Type B pancreatic cell (in vitro differentiated cells): ENCODE results near the gene USP47. TPM values are rescaled to one million over a fixed set of nuclear protein-coding genes. Genes with fewer than 3 reads are reported as not detected.

Source experiments
- DNase-seq: peaks from one replicate; pipeline ENCODE4 v3.0.0; 2021; ENCODE audit warnings: mixed read lengths; ENCODE audit not compliant: unreplicated experiment; ENCODE audit errors: extremely low spot score
- H3K27ac Mint-ChIP-seq: 2 replicates; pipeline ENCODE4 v1.8.0; 2021; ENCODE audit warnings: mild to moderate bottlenecking, mixed read lengths
- H3K27me3 Mint-ChIP-seq: 2 replicates; pipeline ENCODE4 v1.8.0; 2021; ENCODE audit warnings: mixed read lengths
- H3K36me3 Mint-ChIP-seq: 2 replicates; pipeline ENCODE4 v1.8.0; 2021; ENCODE audit warnings: mixed read lengths
- H3K4me1 Mint-ChIP-seq: one replicate; pipeline ENCODE4 v1.8.0; 2021; ENCODE audit warnings: mixed read lengths; ENCODE audit not compliant: unreplicated experiment
- H3K4me3 Mint-ChIP-seq: 2 replicates; pipeline ENCODE4 v1.8.0; 2021; ENCODE audit warnings: mild to moderate bottlenecking, mixed read lengths
- H3K9me3 Mint-ChIP-seq: 2 replicates; pipeline ENCODE4 v1.8.0; 2021; ENCODE audit warnings: mixed read lengths
- CTCF ChIP-seq: fragments of 200-600 bp; sonication (generic); conservative IDR thresholded peaks from 2 replicates; pipeline ENCODE4 v1.5.0; 2021; ENCODE audit warnings: antibody characterized with exemption, mild to moderate bottlenecking
- total RNA-seq: library from RNA; stranded (reverse); gene quantifications from 2 replicates; pipeline ENCODE4 v1.2.1, GENCODE V29; 2021; ENCODE audit warnings: low replicate concordance

USP47 gene
- total RNA-seq, 1 donor from 2014 or later, result 54.4 TPM

GRCh38 chr11:11956006-11956405, 114.2 kb downstream of the USP47 start:
- H3K36me3 Mint-ChIP-seq, result peaks cover 33% of the 10 kb centered on the region
- no peak overlapping the region for H3K27ac Mint-ChIP-seq
- no peak overlapping the region for H3K4me3 Mint-ChIP-seq
- H3K9me3 Mint-ChIP-seq, result no peaks in the 10 kb centered on the region
- TF ChIP-seq CTCF, result no peak
- no peaks in the 10 kb centered on the region for H3K27me3 Mint-ChIP-seq
- peaks cover 6% of the 10 kb centered on the region for H3K4me1 Mint-ChIP-seq
- DNase-seq, result no peak

GRCh38 chr11:11958403-11959231, 116.8 kb downstream of the USP47 start:
- Mint-ChIP-seq H3K4me1 (peaks cover 13% of the 10 kb centered on the region), H3K36me3 (peaks cover 25% of the 10 kb centered on the region)
- no peak for TF ChIP-seq CTCF

GRCh38 chr11:11959601-11960000, 117.8 kb downstream of the USP47 start:
- H3K27me3 Mint-ChIP-seq, result no peaks in the 10 kb centered on the region
- H3K36me3 Mint-ChIP-seq, result peaks cover 21% of the 10 kb centered on the region
- H3K27ac Mint-ChIP-seq, result no peak overlapping the region

More at GRCh38 chr11:11958403-11959231, 116.8 kb downstream of the USP47 start:
- H3K27me3 Mint-ChIP-seq, result no peaks in the 10 kb centered on the region
- DNase-seq, result no peak
- H3K27ac Mint-ChIP-seq, result no peak overlapping the region
- H3K4me3 Mint-ChIP-seq, result no peak overlapping the region
- no peaks in the 10 kb centered on the region for H3K9me3 Mint-ChIP-seq

GRCh38 chr11:11960687-11961086, 118.9 kb downstream of the USP47 start:
- Mint-ChIP-seq H3K27ac (no peak overlapping the region), H3K4me3 (no peak overlapping the region), H3K4me1 (peaks cover 13% of the 10 kb centered on the region), H3K27me3 (no peaks in the 10 kb centered on the region), H3K36me3 (peaks cover 19% of the 10 kb centered on the region), H3K9me3 (no peaks in the 10 kb centered on the region)
- no peak for TF ChIP-seq CTCF
- DNase-seq, result no peak

More at GRCh38 chr11:11959601-11960000, 117.8 kb downstream of the USP47 start:
- peaks cover 13% of the 10 kb centered on the region for H3K4me1 Mint-ChIP-seq
- no peak for TF ChIP-seq CTCF
- H3K9me3 Mint-ChIP-seq, result no peaks in the 10 kb centered on the region
- no peak for DNase-seq
- H3K4me3 Mint-ChIP-seq, result no peak overlapping the region

GRCh38 chr11:11961399-11962028, 119.7 kb downstream of the USP47 start:
- no peaks in the 10 kb centered on the region for H3K9me3 Mint-ChIP-seq
- H3K36me3 Mint-ChIP-seq, result peaks cover 13% of the 10 kb centered on the region
- H3K27me3 Mint-ChIP-seq, result no peaks in the 10 kb centered on the region
- DNase-seq, result no peak
- H3K4me3 Mint-ChIP-seq, result no peak overlapping the region
- peaks cover 13% of the 10 kb centered on the region for H3K4me1 Mint-ChIP-seq
- no peak overlapping the region for H3K27ac Mint-ChIP-seq
- TF ChIP-seq CTCF, result no peak
